ENCODE results near the gene RIMS4.

The RIMS4 gene

GRCh38 chr20:44799691-44800090 is 10.7 kb downstream of the RIMS4 start:
- TF ChIP-seq SPI1 (IDR thresholded peaks at IDR 0.05; ENCODE audit: borderline replicate concordance, low read depth) (no peak), REST (IDR thresholded peaks at IDR 0.05; ENCODE audit: insufficient replicate concordance, low read depth) (no peak), POLR2AphosphoS5 (IDR thresholded peaks at IDR 0.05; ENCODE audit: low read depth) (no peak), GABPA (IDR thresholded peaks at IDR 0.05; ENCODE audit: low read depth) (no peak)
- TF ChIP-seq, protein P1, sequence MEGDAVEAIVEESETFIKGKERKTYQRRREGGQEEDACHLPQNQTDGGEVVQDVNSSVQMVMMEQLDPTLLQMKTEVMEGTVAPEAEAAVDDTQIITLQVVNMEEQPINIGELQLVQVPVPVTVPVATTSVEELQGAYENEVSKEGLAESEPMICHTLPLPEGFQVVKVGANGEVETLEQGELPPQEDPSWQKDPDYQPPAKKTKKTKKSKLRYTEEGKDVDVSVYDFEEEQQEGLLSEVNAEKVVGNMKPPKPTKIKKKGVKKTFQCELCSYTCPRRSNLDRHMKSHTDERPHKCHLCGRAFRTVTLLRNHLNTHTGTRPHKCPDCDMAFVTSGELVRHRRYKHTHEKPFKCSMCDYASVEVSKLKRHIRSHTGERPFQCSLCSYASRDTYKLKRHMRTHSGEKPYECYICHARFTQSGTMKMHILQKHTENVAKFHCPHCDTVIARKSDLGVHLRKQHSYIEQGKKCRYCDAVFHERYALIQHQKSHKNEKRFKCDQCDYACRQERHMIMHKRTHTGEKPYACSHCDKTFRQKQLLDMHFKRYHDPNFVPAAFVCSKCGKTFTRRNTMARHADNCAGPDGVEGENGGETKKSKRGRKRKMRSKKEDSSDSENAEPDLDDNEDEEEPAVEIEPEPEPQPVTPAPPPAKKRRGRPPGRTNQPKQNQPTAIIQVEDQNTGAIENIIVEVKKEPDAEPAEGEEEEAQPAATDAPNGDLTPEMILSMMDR (IDR thresholded peaks at IDR 0.05; ENCODE audit: insufficient read depth, low read length): no peak
- DNase-seq (ENCODE audit: low read depth in 1 of 2, low spot score in 1 of 2): no peak
- H3K27me3 ChIP-seq (ENCODE audit: insufficient read depth, poor library complexity, severe bottlenecking): no peaks in the 10 kb centered on the region
- H3K4me3 ChIP-seq (replicated peaks; ENCODE audit: insufficient read depth, low read length): no peak overlapping the region
- H3K27ac ChIP-seq (replicated peaks): no peak overlapping the region

- H3K27me3 ChIP-seq (ENCODE audit: insufficient read depth, poor library complexity, severe bottlenecking): no peaks in the 10 kb centered on the region
- TF ChIP-seq, protein P1 (IDR thresholded peaks at IDR 0.05; ENCODE audit: insufficient read depth, low read length): no peak
- TF ChIP-seq POLR2AphosphoS5 (IDR thresholded peaks at IDR 0.05; ENCODE audit: low read depth) (no peak), GABPA (IDR thresholded peaks at IDR 0.05; ENCODE audit: low read depth) (no peak), SPI1 (IDR thresholded peaks at IDR 0.05; ENCODE audit: borderline replicate concordance, low read depth) (no peak), REST (IDR thresholded peaks at IDR 0.05; ENCODE audit: insufficient replicate concordance, low read depth) (no peak)
- no peak overlapping the region for H3K27ac ChIP-seq (replicated peaks)
- no peak overlapping the region for H3K4me3 ChIP-seq (replicated peaks; ENCODE audit: insufficient read depth, low read length)
- no peak for DNase-seq (ENCODE audit: low read depth in 1 of 2, low spot score in 1 of 2)
Observed at GRCh38 chr20:44796758-44797457, 13.4 kb downstream of the RIMS4 start.

DNA sequence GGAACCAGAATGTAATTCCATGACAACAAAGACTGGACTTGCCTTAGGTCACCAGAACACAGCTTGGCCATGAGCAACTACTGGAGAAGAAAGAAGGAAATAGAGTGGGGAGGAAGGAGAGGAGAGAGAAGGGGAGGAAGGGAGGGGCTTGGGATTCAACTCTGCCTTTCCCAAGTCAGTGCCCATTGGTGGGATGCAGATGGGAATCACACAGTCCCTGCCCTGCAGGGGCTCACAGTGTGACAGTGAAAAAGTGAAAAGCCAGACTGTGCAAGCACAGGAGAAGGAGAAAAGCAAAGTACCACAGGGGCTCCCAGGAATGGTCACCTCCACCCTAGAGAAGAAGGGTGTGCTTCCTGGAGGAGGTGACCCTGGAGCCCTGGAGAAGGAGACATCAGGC is 14.0 kb downstream of the RIMS4 start:
- TF ChIP-seq SPI1 (IDR thresholded peaks at IDR 0.05; ENCODE audit: borderline replicate concordance, low read depth): no peak
- TF ChIP-seq POLR2AphosphoS5 (IDR thresholded peaks at IDR 0.05; ENCODE audit: low read depth): no peak
- TF ChIP-seq, protein P1 (IDR thresholded peaks at IDR 0.05; ENCODE audit: insufficient read depth, low read length): no peak
- TF ChIP-seq GABPA (IDR thresholded peaks at IDR 0.05; ENCODE audit: low read depth): no peak
- no peak for TF ChIP-seq REST (IDR thresholded peaks at IDR 0.05; ENCODE audit: insufficient replicate concordance, low read depth)
- no peak overlapping the region for H3K4me3 ChIP-seq (replicated peaks; ENCODE audit: insufficient read depth, low read length)
- H3K27me3 ChIP-seq (ENCODE audit: insufficient read depth, poor library complexity, severe bottlenecking): no peaks in the 10 kb centered on the region
- DNase-seq (ENCODE audit: low read depth in 1 of 2, low spot score in 1 of 2): no peak
- no peak overlapping the region for H3K27ac ChIP-seq (replicated peaks)

All from HL-60 (cell line).